GM12878 (cell line): Measurements from ENCODE around the gene PSMA8.

Experiments
- BCL11A ChIP-seq: IDR thresholded peaks from 2 replicates; pipeline ENCODE4 v1.6.1; 2011; ENCODE audit warnings: low read depth, low read length
- CTCF ChIP-seq, 3 experiments: IDR thresholded peaks in 2 of 3; conservative IDR thresholded peaks in 1 of 3; 2 replicates each; pipeline ENCODE4 v1.5.1; 2011; ENCODE audit warnings: low read depth in 3 of 3, low read length in 3 of 3, mild to moderate bottlenecking in 3 of 3, control low read depth in 2 of 3, moderate library complexity in 2 of 3, inconsistent platforms in 1 of 3, mixed read lengths in 1 of 3; ENCODE audit not compliant: control insufficient read depth in 2 of 3, insufficient read depth in 1 of 3; ENCODE audit errors: extremely low read depth in 1 of 3
- E2F8 ChIP-seq: fragments of 450-650 bp; IDR thresholded peaks from 2 replicates; pipeline ENCODE4 v1.6.1; 2018; ENCODE audit warnings: mild to moderate bottlenecking, low read depth, moderate library complexity; ENCODE audit not compliant: partially characterized antibody
- EP300 ChIP-seq, 2 experiments: fragments of 150-350 bp in 1 of 2; IDR thresholded peaks; 2 replicates each; pipeline ENCODE4 v1.6.1; 2011 to 2012; ENCODE audit warnings: low read depth in 2 of 2, low read length in 2 of 2, borderline replicate concordance in 1 of 2, improper control_type of control experiment in 1 of 2, inconsistent platforms in 1 of 2; ENCODE audit not compliant: control insufficient read depth in 1 of 2
- NFIC ChIP-seq: IDR thresholded peaks from 2 replicates; pipeline ENCODE4 v1.6.1; 2012; ENCODE audit warnings: low read depth, mild to moderate bottlenecking, inconsistent platforms, low read length, moderate library complexity
- POLR2A ChIP-seq: IDR thresholded peaks from 2 replicates; pipeline ENCODE4 v1.6.1; 2011; ENCODE audit warnings: low read depth, mild to moderate bottlenecking, low read length
- TCF3 ChIP-seq: IDR thresholded peaks from 2 replicates; pipeline ENCODE4 v1.6.1; 2012; ENCODE audit warnings: low read depth, mild to moderate bottlenecking, low read length, borderline replicate concordance; ENCODE audit not compliant: insufficient read depth
- ZBTB11 ChIP-seq: fragments of 450-650 bp; formaldehyde crosslinking; IDR thresholded peaks from 2 replicates; pipeline ENCODE4 v1.5.0; 2022; ENCODE audit warnings: mild to moderate bottlenecking, missing genetic modification characterization

DNA sequence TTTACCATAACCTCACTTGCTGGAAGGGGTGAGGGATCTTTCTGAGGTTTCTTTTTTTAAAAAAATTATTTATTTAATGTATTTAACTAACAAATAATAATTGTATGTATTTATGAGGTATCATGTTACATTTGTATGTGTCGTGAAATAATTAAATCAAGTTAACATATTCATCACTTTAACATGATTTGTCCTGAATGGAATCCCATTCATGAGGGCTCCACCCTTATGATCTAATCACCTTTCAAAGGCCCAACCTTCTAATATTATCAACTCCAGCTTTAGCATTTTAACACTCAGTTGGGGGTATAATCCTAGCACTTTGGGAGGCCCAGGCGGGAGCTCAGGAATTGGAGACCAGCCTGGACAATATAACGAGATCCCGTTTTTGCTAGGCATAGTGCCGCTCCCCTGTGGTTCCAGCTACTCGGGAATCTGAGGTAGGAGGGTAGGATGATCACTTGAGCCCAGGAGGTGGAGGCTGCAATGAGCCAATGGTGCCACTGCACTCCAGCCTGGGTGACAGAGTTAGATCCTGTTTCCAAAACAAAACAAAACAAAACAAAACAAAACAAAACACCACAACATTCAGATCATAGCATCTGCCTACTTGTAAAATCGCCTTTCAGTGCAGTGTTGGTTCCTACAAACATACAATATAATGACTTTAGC is 91.5 kb downstream of the PSMA8 start:
- no peak for TF ChIP-seq EP300 (IDR thresholded peaks at IDR 0.05; ENCODE audit: borderline replicate concordance in 1 of 2, control insufficient read depth in 1 of 2, low read depth in 2 of 2, low read length in 2 of 2)
- no peak for TF ChIP-seq POLR2A
- TF ChIP-seq E2F8: no peak
- TF ChIP-seq NFIC: no peak
- no peak for TF ChIP-seq BCL11A
- TF ChIP-seq CTCF (IDR thresholded peaks at IDR 0.05 in 2 of 3, conservative IDR thresholded peaks at IDR 0.05 in 1 of 3; ENCODE audit: control insufficient read depth in 2 of 3, extremely low read depth in 1 of 3, insufficient read depth in 1 of 3, low read depth in 3 of 3, low read length in 3 of 3): no peak
- TF ChIP-seq ZBTB11 (CRISPR knock-in tag): no peak
- no peak for TF ChIP-seq TCF3
